GM10248 (cell line): ENCODE data around the gene CRABP2.

Source experiments
- CTCF ChIA-PET: fragments of 300-600 bp; sonication (Branson Sonifier 250); formaldehyde crosslinking; extraction: SDS; loops from one replicate; lab custom pipeline; 2021; ENCODE audit warnings: antibody characterized with exemption; lab: Yijun Ruan, JAX
- POLR2A ChIA-PET: fragments of 350-650 bp; sonication (Branson Sonifier 250); formaldehyde crosslinking; extraction: SDS; loops from one replicate; lab custom pipeline; 2020; ENCODE audit warnings: antibody characterized with exemption; lab: Yijun Ruan, JAX
- DNase-seq: peaks from one replicate; pipeline ENCODE4 v3.0.0; 2012; ENCODE audit errors: extremely low spot score
- TF ChIP-seq, protein P1 (sequence below): IDR thresholded peaks from 2 replicates; pipeline ENCODE4 v1.5.1; 2012; ENCODE audit warnings: mild to moderate bottlenecking, low read depth; ENCODE audit errors: extremely low read depth, missing control alignments, control extremely low read depth

Gene CRABP2

DNA sequence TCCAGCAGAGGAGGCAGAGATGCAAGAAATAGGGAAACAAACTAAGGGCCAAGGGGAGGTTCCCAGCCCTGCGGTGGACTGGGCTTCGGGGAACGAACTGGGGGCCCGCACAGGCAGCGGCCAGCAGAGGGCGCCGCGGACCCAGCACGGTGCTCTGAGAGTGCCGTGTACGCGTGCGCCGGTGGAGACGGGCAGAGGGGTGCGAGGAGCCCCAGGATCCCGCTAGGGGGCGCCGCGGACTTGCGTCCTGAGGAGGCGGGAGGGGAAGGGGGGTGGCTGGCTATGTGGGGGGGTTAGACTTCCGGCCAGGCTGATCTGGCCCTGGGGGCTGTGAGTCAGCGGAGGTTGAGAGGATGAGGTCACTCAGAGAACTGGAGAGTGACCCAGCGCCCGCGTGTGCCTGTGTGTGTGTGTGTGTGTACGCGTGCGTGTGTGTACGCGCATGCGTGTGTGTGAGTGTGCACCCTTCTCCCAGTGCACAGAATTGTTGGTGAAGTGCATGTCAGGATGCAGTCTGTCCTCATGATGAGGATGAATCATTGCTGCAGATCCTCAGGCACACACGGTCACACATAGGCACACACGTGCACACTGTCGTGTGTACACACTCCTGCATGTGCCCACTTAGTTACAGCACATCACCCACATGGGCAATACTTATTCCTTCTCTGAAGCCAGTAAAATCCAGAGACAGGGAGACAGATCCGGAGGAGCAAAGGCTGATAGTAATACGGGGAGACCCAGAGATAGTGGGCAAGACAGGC lies 45.2 kb downstream of the CRABP2 start:
- CTCF ChIA-PET, result interaction anchor here (0.7 to 14.2 kb wide), 44 partner anchors 10 to 242 kb away, joined by 3 to 431 read pairs (median 5); partner anchors contain the start of genes BCAN, CRABP2, GPATCH4 and HAPLN2
- peak; percentile 99 for DNase-seq
- TF ChIP-seq, protein P1, sequence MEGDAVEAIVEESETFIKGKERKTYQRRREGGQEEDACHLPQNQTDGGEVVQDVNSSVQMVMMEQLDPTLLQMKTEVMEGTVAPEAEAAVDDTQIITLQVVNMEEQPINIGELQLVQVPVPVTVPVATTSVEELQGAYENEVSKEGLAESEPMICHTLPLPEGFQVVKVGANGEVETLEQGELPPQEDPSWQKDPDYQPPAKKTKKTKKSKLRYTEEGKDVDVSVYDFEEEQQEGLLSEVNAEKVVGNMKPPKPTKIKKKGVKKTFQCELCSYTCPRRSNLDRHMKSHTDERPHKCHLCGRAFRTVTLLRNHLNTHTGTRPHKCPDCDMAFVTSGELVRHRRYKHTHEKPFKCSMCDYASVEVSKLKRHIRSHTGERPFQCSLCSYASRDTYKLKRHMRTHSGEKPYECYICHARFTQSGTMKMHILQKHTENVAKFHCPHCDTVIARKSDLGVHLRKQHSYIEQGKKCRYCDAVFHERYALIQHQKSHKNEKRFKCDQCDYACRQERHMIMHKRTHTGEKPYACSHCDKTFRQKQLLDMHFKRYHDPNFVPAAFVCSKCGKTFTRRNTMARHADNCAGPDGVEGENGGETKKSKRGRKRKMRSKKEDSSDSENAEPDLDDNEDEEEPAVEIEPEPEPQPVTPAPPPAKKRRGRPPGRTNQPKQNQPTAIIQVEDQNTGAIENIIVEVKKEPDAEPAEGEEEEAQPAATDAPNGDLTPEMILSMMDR, result peak; percentile 99
- POLR2A ChIA-PET, result interaction anchor here (1.2 to 1.6 kb wide), 2 partner anchors 17 to 68 kb away, joined by 4 to 8 read pairs; partner anchors contain the start of genes ISG20L2 and METTL25B

DNA sequence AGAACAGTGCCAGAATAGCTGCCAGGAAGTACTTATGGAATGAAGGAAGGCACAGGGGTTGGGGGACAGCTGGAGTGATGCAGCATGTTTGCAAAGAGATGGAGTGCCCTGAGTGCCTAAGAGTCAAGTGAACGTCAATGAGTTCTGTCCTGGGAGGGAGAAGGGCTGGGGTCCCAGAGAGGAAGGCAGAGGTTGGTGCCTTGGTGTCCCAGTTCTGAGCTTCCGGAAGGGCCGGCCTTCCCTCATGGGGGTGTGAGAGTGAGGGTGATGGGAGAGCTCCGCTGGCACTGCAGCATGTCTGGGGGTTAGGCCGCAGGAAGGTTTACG lies 45.8 kb downstream of the CRABP2 start:
- DNase-seq, result no peak
- ChIA-PET CTCF (interaction anchor here (0.7 to 14.2 kb wide), 31 partner anchors 9 to 243 kb away, joined by 3 to 431 read pairs (median 4); partner anchors contain the start of genes BCAN, CRABP2, GPATCH4 and HAPLN2), POLR2A (interaction anchor here (1.2 kb wide), 1 partner anchor 16 kb away, joined by 8 read pairs; no protein-coding TSS in a partner anchor)
- TF ChIP-seq, protein P1, result no peak

DNA sequence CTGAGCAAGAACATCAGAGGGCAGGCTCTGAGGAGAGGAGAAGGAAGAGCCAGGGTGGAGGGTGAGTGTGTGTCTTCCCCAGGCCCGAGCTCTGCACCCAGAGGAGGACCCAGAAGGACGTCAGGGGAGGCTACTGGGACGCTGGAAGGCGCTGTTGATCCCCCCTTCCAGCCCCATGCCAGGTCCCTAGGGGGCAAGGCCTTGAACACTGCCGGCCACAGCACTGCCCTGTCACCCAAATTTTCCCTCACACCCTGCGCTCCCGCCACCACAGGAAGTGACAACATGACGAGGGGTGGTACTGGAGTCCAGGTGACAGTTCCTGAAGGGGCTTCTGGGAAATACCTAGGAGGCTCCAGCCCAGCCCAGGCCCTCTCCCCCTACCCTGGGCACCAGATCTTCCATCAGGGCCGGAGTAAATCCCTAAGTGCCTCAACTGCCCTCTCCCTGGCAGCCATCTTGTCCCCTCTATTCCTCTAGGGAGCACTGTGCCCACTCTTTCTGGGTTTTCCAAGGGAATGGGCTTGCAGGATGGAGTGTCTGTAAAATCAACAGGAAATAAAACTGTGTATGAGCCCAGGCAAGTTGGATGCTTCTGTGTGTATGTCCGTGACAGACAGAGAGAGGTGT lies 46.3 kb downstream of the CRABP2 start:
- TF ChIP-seq, protein P1, result no peak
- DNase-seq, result no peak
- ChIA-PET CTCF (interaction anchor here (0.7 to 14.2 kb wide), 35 partner anchors 9 to 243 kb away, joined by 3 to 431 read pairs (median 4); partner anchors contain the start of genes BCAN, CRABP2, GPATCH4 and HAPLN2), POLR2A (interaction anchor here (0.5 kb wide), 1 partner anchor 15 kb away, joined by 3 read pairs; no protein-coding TSS in a partner anchor)

DNA sequence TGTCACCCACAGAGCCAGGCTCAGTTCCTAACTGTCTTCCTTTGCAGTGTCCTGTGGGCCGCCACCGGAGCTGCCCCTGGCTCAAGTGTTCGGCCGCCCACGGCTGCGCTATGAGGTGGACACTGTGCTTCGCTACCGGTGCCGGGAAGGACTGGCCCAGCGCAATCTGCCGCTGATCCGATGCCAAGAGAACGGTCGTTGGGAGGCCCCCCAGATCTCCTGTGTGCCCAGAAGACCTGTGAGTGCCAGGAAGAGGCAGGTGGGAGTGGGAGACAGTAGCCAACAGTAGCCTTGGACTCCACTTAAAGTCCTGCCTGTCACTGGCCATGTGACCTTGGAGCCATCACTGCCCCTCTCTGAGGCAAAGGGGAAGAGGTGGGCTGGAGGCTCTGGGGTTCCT lies 46.9 kb downstream of the CRABP2 start:
- ChIA-PET POLR2A (no interaction called here), CTCF (interaction anchor here (0.6 to 14.2 kb wide), 18 partner anchors 10 to 233 kb away, joined by 3 to 431 read pairs (median 4); partner anchors contain the start of genes BCAN, CRABP2, HAPLN2 and ISG20L2)
- DNase-seq, result no peak
- TF ChIP-seq, protein P1, result no peak

DNA sequence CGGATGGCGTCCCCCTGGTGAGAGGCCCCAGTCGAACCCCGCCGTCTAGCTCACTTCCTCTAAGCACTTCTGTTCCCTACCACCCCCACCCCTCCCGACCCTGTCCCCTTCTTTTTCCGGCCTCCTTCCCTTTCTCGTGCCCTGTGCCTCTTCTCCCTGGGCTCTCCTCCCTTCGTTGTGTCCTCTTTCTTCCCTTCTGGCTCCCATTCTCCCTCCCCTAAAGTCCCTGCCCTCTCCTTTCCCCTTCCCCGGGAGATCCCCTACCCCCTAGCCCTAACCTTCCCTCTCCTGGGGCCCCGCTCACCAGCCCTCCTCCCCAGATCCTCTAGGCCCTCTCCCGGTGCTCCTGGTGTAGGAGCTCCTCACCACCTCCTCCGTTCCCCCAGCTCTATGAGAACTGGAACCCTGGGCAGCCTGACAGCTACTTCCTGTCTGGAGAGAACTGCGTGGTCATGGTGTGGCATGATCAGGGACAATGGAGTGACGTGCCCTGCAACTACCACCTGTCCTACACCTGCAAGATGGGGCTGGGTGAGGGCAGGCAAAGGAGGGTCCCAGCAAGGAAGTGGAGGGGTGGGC lies 47.6 kb downstream of the CRABP2 start:
- ChIA-PET POLR2A (no interaction called here), CTCF (interaction anchor here (0.6 to 14.2 kb wide), 18 partner anchors 9 to 233 kb away, joined by 3 to 431 read pairs (median 4); partner anchors contain the start of genes BCAN, CRABP2, HAPLN2 and ISG20L2)
- TF ChIP-seq, protein P1, result no peak
- no peak for DNase-seq
